ENCODE measurements around the gene ZBTB20. TPM values are rescaled to one million over a fixed set of nuclear protein-coding genes. Genes with fewer than 3 reads are reported as not detected.

ZBTB20 gene
- total RNA-seq, 1 donor = 32.9 TPM

DNA sequence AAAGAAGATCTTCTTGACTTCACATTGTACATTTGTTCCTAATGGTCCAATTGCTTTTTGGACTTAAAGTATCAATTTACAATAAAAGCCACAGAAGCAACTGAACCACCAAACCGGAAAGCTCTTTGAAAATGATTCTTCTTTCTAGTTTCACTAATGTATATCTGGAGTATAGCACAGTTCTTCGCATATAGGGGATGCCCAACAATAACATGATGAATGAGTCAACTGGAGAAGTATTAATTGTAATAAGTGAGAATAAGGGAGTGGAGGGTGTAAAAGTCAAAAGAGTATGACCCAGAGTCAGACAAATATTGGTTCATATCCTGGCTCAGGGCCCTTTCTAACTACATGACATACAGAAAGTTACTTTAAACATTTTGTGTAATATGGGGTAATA lies 425.2 kb downstream of the ZBTB20 start:
- no peaks in the 10 kb centered on the region for H3K4me1 ChIP-seq (ENCODE audit: insufficient read depth, low read length)
- no peak overlapping the region for H3K4me2 ChIP-seq (ENCODE audit: insufficient read depth, low read length)
- no peaks in the 10 kb centered on the region for H3K27me3 ChIP-seq (ENCODE audit: insufficient read depth, low read length)
- H3K36me3 ChIP-seq (ENCODE audit: insufficient read depth, low read length) = no peaks in the 10 kb centered on the region
- H3K79me2 ChIP-seq (ENCODE audit: insufficient read depth, low read length) = no peaks in the 10 kb centered on the region
- H2AFZ ChIP-seq (ENCODE audit: low read length) = no peak overlapping the region
- H3K4me3 ChIP-seq (ENCODE audit: insufficient read depth, low read length) = no peak overlapping the region
- no peak for DNase-seq (ENCODE audit: insufficient read length, low spot score, missing footprints)
- no peak overlapping the region for H3K27ac ChIP-seq (ENCODE audit: low read depth, low read length)
- TF ChIP-seq, protein P1, sequence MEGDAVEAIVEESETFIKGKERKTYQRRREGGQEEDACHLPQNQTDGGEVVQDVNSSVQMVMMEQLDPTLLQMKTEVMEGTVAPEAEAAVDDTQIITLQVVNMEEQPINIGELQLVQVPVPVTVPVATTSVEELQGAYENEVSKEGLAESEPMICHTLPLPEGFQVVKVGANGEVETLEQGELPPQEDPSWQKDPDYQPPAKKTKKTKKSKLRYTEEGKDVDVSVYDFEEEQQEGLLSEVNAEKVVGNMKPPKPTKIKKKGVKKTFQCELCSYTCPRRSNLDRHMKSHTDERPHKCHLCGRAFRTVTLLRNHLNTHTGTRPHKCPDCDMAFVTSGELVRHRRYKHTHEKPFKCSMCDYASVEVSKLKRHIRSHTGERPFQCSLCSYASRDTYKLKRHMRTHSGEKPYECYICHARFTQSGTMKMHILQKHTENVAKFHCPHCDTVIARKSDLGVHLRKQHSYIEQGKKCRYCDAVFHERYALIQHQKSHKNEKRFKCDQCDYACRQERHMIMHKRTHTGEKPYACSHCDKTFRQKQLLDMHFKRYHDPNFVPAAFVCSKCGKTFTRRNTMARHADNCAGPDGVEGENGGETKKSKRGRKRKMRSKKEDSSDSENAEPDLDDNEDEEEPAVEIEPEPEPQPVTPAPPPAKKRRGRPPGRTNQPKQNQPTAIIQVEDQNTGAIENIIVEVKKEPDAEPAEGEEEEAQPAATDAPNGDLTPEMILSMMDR (IDR thresholded peaks at IDR 0.05; ENCODE audit: extremely low read depth, low read depth, low read length) = no peak
- no peaks in the 10 kb centered on the region for H3K9me3 ChIP-seq (ENCODE audit: low read depth, low read length)
- H4K20me1 ChIP-seq (ENCODE audit: insufficient read depth, low read length) = no peaks in the 10 kb centered on the region

DNA sequence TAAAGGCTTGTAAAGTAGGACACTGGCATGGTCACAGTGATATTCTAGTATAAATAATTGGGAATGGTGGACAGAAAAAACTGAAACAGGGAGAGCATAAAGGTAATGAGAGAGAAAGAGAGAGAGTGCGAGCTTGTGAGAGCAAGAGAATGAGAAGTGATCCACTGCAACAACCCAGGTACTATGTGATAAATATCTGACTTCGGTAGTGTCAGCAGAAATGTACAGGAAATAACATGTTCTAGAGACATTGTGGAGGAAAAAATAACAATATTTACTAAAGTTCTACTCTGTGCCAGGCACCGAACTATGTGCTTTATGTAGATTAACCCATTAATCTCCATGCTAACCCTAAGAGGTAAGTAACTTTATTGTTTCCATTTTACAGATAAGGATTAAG lies 425.9 kb downstream of the ZBTB20 start:
- H3K27me3 ChIP-seq (ENCODE audit: insufficient read depth, low read length) = no peaks in the 10 kb centered on the region
- no peak for DNase-seq (ENCODE audit: insufficient read length, low spot score, missing footprints)
- H3K4me1 ChIP-seq (ENCODE audit: insufficient read depth, low read length) = no peaks in the 10 kb centered on the region
- no peaks in the 10 kb centered on the region for H3K79me2 ChIP-seq (ENCODE audit: insufficient read depth, low read length)
- H3K4me3 ChIP-seq (ENCODE audit: insufficient read depth, low read length) = no peak overlapping the region
- TF ChIP-seq, protein P1 (IDR thresholded peaks at IDR 0.05; ENCODE audit: extremely low read depth, low read depth, low read length) = no peak
- H3K36me3 ChIP-seq (ENCODE audit: insufficient read depth, low read length) = no peaks in the 10 kb centered on the region
- H3K27ac ChIP-seq (ENCODE audit: low read depth, low read length) = no peak overlapping the region
- H3K4me2 ChIP-seq (ENCODE audit: insufficient read depth, low read length) = no peak overlapping the region
- no peak overlapping the region for H2AFZ ChIP-seq (ENCODE audit: low read length)
- H4K20me1 ChIP-seq (ENCODE audit: insufficient read depth, low read length) = no peaks in the 10 kb centered on the region
- H3K9me3 ChIP-seq (ENCODE audit: low read depth, low read length) = no peaks in the 10 kb centered on the region

DNA sequence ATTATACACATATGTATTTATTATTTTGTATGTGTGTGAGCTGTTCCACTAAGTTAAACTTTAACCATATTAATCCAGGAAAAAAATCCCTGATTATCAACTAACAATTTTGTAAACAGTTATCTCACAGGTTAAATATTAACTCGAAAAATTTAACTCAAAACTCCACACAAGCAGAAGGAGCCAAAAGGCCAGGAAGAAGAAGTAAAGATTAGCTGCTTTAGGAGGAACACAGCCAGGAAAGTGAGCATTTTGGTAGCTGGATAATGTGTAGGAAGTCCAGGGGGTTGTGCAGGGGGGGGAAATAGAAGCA lies 428.2 kb downstream of the ZBTB20 start:
- H3K79me2 ChIP-seq (ENCODE audit: insufficient read depth, low read length) = no peaks in the 10 kb centered on the region
- no peaks in the 10 kb centered on the region for H3K36me3 ChIP-seq (ENCODE audit: insufficient read depth, low read length)
- H3K9me3 ChIP-seq (ENCODE audit: low read depth, low read length) = no peaks in the 10 kb centered on the region
- TF ChIP-seq, protein P1 (IDR thresholded peaks at IDR 0.05; ENCODE audit: extremely low read depth, low read depth, low read length) = no peak
- no peak overlapping the region for H3K4me3 ChIP-seq (ENCODE audit: insufficient read depth, low read length)
- no peak overlapping the region for H3K4me2 ChIP-seq (ENCODE audit: insufficient read depth, low read length)
- H4K20me1 ChIP-seq (ENCODE audit: insufficient read depth, low read length) = no peaks in the 10 kb centered on the region
- H2AFZ ChIP-seq (ENCODE audit: low read length) = no peak overlapping the region
- DNase-seq (ENCODE audit: insufficient read length, low spot score, missing footprints) = no peak
- no peak overlapping the region for H3K27ac ChIP-seq (ENCODE audit: low read depth, low read length)
- H3K4me1 ChIP-seq (ENCODE audit: insufficient read depth, low read length) = no peaks in the 10 kb centered on the region
- H3K27me3 ChIP-seq (ENCODE audit: insufficient read depth, low read length) = no peaks in the 10 kb centered on the region

DNA sequence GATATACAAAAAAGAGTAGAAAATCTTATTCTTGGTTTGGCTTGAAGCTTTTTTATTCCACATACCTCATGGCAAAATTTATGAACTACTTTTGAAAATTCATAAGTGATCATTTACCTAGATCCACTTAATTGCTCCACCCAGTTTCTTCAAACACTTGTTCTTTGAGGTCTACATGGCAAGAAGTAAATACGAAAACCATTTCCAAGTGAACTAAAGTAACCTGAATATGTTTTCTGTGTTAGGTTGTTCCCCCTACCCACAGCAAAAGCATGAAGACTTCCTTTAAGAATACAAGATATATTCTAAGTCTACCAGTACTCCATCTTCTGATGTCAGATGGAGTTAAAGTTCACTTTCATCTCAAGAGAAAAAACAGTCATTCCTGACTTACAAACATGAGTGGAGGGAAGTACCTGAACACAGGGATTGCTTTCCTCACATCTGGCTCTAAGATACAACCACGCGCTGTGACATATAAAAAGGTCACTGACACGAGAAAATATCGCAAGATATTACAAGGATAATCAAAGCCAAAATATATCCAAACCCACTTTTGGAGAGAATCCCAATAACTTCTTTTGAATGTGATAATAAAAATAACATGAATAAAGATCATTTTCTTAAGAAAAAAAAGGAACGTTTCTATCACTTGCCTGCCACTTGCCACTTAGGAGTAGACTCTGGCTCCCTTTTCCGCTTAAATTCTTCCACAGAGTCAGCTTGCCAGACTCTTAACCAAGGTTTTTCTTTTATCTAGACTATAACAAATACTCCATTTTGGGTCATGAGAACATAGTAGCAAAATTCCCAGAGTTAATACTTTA lies 428.8 kb downstream of the ZBTB20 start:
- no peaks in the 10 kb centered on the region for H3K79me2 ChIP-seq (ENCODE audit: insufficient read depth, low read length)
- no peak for DNase-seq (ENCODE audit: insufficient read length, low spot score, missing footprints)
- no peak overlapping the region for H2AFZ ChIP-seq (ENCODE audit: low read length)

More for the DNA sequence above, 428.8 kb downstream of the ZBTB20 start:
- no peaks in the 10 kb centered on the region for H3K36me3 ChIP-seq (ENCODE audit: insufficient read depth, low read length)
- TF ChIP-seq, protein P1 (IDR thresholded peaks at IDR 0.05; ENCODE audit: extremely low read depth, low read depth, low read length) = no peak
- H3K4me1 ChIP-seq (ENCODE audit: insufficient read depth, low read length) = no peaks in the 10 kb centered on the region
- H3K27me3 ChIP-seq (ENCODE audit: insufficient read depth, low read length) = no peaks in the 10 kb centered on the region
- no peak overlapping the region for H3K27ac ChIP-seq (ENCODE audit: low read depth, low read length)
- no peak overlapping the region for H3K4me3 ChIP-seq (ENCODE audit: insufficient read depth, low read length)
- no peak overlapping the region for H3K4me2 ChIP-seq (ENCODE audit: insufficient read depth, low read length)
- no peaks in the 10 kb centered on the region for H4K20me1 ChIP-seq (ENCODE audit: insufficient read depth, low read length)
- no peaks in the 10 kb centered on the region for H3K9me3 ChIP-seq (ENCODE audit: low read depth, low read length)
